Measurements from ENCODE around the gene TRAPPC4. TPM values are rescaled to one million over a fixed set of nuclear protein-coding genes. Genes with fewer than 3 reads are reported as not detected.

TRAPPC4 gene
- total RNA-seq, 2 experiments from 2014 or later = 101 to 106 TPM

GRCh38 chr11:118996926-118997626, 21.5 kb upstream of the TRAPPC4 start:
- POLR2A ChIA-PET = interaction anchor here (0.6 to 5.9 kb wide), 23 partner anchors 11 to 561 kb away, joined by 3 to 74 read pairs (median 4); partner anchors contain the start of genes BCL9L, C2CD2L, DPAGT1 and HMBS
- peaks cover 46% of the 10 kb centered on the region for H3K4me1 Mint-ChIP-seq (ENCODE audit: low read depth)
- peak; percentile 41 for ATAC-seq (ENCODE audit: poor library complexity)

DNA sequence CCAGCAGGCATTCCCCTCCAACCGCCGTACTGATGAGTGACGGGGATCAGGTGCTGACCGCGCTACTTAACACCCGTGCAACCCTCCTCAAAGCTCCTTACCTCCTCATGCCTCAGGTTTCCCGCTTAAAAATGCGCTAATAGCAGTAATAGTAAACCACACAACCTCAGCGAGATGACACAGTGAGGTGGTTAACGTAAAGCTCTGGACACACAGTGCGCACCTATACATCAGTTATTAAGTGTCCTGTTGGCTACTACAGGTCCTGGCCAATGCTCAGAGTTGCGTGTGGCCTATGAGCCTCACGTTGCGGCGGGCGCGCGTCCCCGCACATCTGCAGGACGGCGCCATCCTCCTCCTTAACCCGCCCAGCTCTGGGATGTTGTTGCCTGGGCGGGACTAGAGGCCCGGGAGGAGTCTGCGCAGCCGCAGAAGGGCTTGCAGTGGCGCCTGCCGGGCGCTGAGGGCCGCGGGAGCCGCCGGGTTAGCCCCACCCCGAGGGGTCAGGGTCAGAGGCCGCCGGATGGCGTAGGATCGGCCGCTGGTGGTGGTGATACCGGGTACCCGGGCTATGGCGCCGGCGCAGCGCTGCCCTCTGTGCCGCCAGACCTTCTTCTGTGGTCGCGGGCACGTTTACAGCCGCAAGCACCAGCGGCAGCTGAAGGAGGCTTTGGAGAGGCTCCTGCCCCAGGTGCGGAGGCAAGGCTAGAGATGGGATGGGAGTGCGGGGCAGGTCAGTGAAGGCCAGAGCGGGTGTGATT, 20.8 kb upstream of the TRAPPC4 start, which contains the start of gene CENATAC:
Gene CENATAC, plus strand, starts transcription at position 512 of the 761 bp plus-strand sequence. Its CDS starts 60 bp downstream, at position 572.
- Histone ChIP-seq H3K27me3 (ENCODE audit: control insufficient read depth in 1 of 2, insufficient read depth in 2 of 2, low read length in 2 of 2) (no peaks in the 10 kb centered on the region), H3K4me1 (ENCODE audit: insufficient read depth, low read length) (peaks cover 31% of the 10 kb centered on the region), H3K27ac (ENCODE audit: low read depth in 1 of 2, low read length in 2 of 2) (peak within 1 kb of the TSS; percentile 74 to 78), H3K4me3 (ENCODE audit: low read length) (peak within 1 kb of the TSS; percentile 74), H3K9me3 (ENCODE audit: control insufficient read depth in 1 of 2, insufficient read depth in 1 of 2, low read length in 2 of 2) (no peaks in the 10 kb centered on the region), H3K36me3 (ENCODE audit: insufficient read depth, low read length) (peaks cover 25% of the 10 kb centered on the region)
- no peak for TF ChIP-seq CTCF (IDR thresholded peaks at IDR 0.05)
- Mint-ChIP-seq H3K9me3 (no peaks in the 10 kb centered on the region), H3K4me3 (peak within 1 kb of the TSS; percentile 98), H3K27me3 (no peaks in the 10 kb centered on the region), H3K4me1 (ENCODE audit: low read depth) (peaks cover 46% of the 10 kb centered on the region), H3K36me3 (ENCODE audit: low read depth) (peaks cover 54% of the 10 kb centered on the region), H3K27ac (peak within 1 kb of the TSS; percentile 90)
- ATAC-seq (ENCODE audit: poor library complexity) (peak; percentile 91), DNase-seq (peak; percentile 90 to 98 (median 96))
- intact Hi-C loops (cut with DNase I, micrococcal nuclease) = loop anchor here (1.0 to 5.0 kb wide), 4 partner anchors 20 to 66 kb away; partner anchors contain the start of genes RPS25 (in 2 of the 2), SLC37A4 (in 2 of the 2) and TRAPPC4 (in 2 of the 2)
- POLR2A ChIA-PET = interaction anchor here (0.6 to 5.9 kb wide), 24 partner anchors 12 to 562 kb away, joined by 3 to 74 read pairs (median 4); partner anchors contain the start of genes BCL9L, C2CD2L, DPAGT1 and HMBS
- CTCF ChIA-PET = interaction anchor here (0.9 to 1.8 kb wide), 5 partner anchors 18 to 338 kb away, joined by 3 to 7 read pairs (median 3); partner anchors contain the start of genes RPS25, SLC37A4 and TRAPPC4

More at GRCh38 chr11:118996926-118997626, 21.5 kb upstream of the TRAPPC4 start:
- Mint-ChIP-seq H3K9me3 (no peaks in the 10 kb centered on the region), H3K4me3 (peak overlapping the region; percentile 98), H3K27ac (peak overlapping the region; percentile 90), H3K27me3 (no peaks in the 10 kb centered on the region), H3K36me3 (ENCODE audit: low read depth) (peaks cover 47% of the 10 kb centered on the region)
- Histone ChIP-seq H3K4me1 (ENCODE audit: insufficient read depth, low read length) (peaks cover 31% of the 10 kb centered on the region), H3K4me3 (ENCODE audit: low read length) (peak overlapping the region; percentile 74), H3K36me3 (ENCODE audit: insufficient read depth, low read length) (peaks cover 20% of the 10 kb centered on the region), H3K9me3 (ENCODE audit: control insufficient read depth in 1 of 2, insufficient read depth in 1 of 2, low read length in 2 of 2) (no peaks in the 10 kb centered on the region), H3K27ac (ENCODE audit: low read depth in 1 of 2, low read length in 2 of 2) (peak overlapping the region; percentile 53 to 78), H3K27me3 (ENCODE audit: control insufficient read depth in 1 of 2, insufficient read depth in 2 of 2, low read length in 2 of 2) (no peaks in the 10 kb centered on the region)
- CTCF ChIA-PET = interaction anchor here (0.6 to 1.8 kb wide), 5 partner anchors 18 to 601 kb away, joined by 3 to 7 read pairs (median 3); partner anchors contain the start of genes RPS25, SLC37A4 and TRAPPC4
- no peak for TF ChIP-seq CTCF (IDR thresholded peaks at IDR 0.05)
- DNase-seq = peak in 10 of 14 experiments; percentile 3 to 77 (median 34)
- intact Hi-C loops (cut with DNase I, micrococcal nuclease) = loop anchor here (1.0 to 5.0 kb wide), 3 partner anchors 33 to 65 kb away; partner anchors contain the start of gene SLC37A4 (in 2 of the 2)

- POLR2A ChIA-PET = interaction anchor here (0.5 to 5.9 kb wide), 16 partner anchors 12 to 543 kb away, joined by 3 to 74 read pairs (median 4); partner anchors contain the start of genes BCL9L, RPS25, SLC37A4 and TRAPPC4
- Histone ChIP-seq H3K27me3 (ENCODE audit: control insufficient read depth in 1 of 2, insufficient read depth in 2 of 2, low read length in 2 of 2) (no peaks in the 10 kb centered on the region), H3K4me1 (ENCODE audit: insufficient read depth, low read length) (peaks cover 31% of the 10 kb centered on the region), H3K9me3 (ENCODE audit: control insufficient read depth in 1 of 2, insufficient read depth in 1 of 2, low read length in 2 of 2) (no peaks in the 10 kb centered on the region), H3K36me3 (ENCODE audit: insufficient read depth, low read length) (peaks cover 31% of the 10 kb centered on the region), H3K4me3 (ENCODE audit: low read length) (peak overlapping the region; percentile 74), H3K27ac (ENCODE audit: low read depth in 1 of 2, low read length in 2 of 2) (peak overlapping the region; percentile 74 to 78)
- peak overlapping the region; percentile 90 for H3K27ac Mint-ChIP-seq
- ATAC-seq (ENCODE audit: poor library complexity) (peak; percentile 16), DNase-seq (peak in 2 of 14 experiments; percentile 7 to 11)
- intact Hi-C loops (cut with DNase I, micrococcal nuclease) = loop anchor here (1.0 to 5.0 kb wide), 3 partner anchors 20 to 66 kb away; partner anchors contain the start of genes RPS25 (in 2 of the 2), TRAPPC4 (in 2 of the 2) and SLC37A4 (in 1 of the 2)
- CTCF ChIA-PET = interaction anchor here (0.9 to 1.3 kb wide), 4 partner anchors 17 to 338 kb away, joined by 3 to 4 read pairs (median 3); partner anchors contain the start of gene SLC37A4
- H3K4me3 Mint-ChIP-seq = peak overlapping the region; percentile 98
- H3K9me3 Mint-ChIP-seq = no peaks in the 10 kb centered on the region
- TF ChIP-seq CTCF (IDR thresholded peaks at IDR 0.05) = no peak
- peaks cover 59% of the 10 kb centered on the region for H3K36me3 Mint-ChIP-seq (ENCODE audit: low read depth)
- peaks cover 46% of the 10 kb centered on the region for H3K4me1 Mint-ChIP-seq (ENCODE audit: low read depth)
- H3K27me3 Mint-ChIP-seq = no peaks in the 10 kb centered on the region
Observed at GRCh38 chr11:118998388-118998717, 20.2 kb upstream of the TRAPPC4 start.
